Measurements from ENCODE around the gene UGT1A9.

- no peak for TF ChIP-seq REST (IDR thresholded peaks at IDR 0.05; ENCODE audit: insufficient replicate concordance, low read depth)
- TF ChIP-seq CTCF (IDR thresholded peaks at IDR 0.05; ENCODE audit: insufficient read depth, low read length): no peak
- TF ChIP-seq POLR2AphosphoS5 (IDR thresholded peaks at IDR 0.05; ENCODE audit: low read depth): no peak
- no peak for TF ChIP-seq GABPA (IDR thresholded peaks at IDR 0.05; ENCODE audit: low read depth)
Measured at GRCh38 chr2:233758141-233758540, 86.4 kb downstream of the UGT1A9 start.
